ENCODE data around the gene SELENBP1.

DNA sequence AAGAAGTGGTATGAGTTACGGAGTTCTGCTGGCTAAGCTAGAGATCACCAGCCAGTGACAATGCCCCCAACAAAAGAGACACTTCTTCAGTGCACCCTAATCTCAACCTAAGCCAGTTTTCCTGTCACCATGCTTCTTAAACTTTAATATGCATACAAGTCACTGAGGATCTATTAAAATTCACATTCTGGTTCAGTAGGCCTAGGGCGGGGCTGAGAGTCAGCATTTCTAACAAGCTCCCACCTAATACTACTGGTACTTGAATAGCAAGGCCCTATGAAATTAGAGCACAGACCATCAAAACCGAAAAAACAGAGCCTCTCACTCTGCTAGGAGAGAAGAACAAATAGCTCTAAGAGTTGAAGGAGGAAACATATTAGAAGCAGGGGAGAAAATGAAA, 34.8 kb upstream of the SELENBP1 start:
- no peak for TF ChIP-seq POLR2A (IDR thresholded peaks at IDR 0.05)
- TF ChIP-seq, protein P1, sequence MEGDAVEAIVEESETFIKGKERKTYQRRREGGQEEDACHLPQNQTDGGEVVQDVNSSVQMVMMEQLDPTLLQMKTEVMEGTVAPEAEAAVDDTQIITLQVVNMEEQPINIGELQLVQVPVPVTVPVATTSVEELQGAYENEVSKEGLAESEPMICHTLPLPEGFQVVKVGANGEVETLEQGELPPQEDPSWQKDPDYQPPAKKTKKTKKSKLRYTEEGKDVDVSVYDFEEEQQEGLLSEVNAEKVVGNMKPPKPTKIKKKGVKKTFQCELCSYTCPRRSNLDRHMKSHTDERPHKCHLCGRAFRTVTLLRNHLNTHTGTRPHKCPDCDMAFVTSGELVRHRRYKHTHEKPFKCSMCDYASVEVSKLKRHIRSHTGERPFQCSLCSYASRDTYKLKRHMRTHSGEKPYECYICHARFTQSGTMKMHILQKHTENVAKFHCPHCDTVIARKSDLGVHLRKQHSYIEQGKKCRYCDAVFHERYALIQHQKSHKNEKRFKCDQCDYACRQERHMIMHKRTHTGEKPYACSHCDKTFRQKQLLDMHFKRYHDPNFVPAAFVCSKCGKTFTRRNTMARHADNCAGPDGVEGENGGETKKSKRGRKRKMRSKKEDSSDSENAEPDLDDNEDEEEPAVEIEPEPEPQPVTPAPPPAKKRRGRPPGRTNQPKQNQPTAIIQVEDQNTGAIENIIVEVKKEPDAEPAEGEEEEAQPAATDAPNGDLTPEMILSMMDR (IDR thresholded peaks at IDR 0.05), result no peak
